C1 segment of cervical spinal cord (tissue), 14 donors: ENCODE measurements around the gene SIPA1L2.

ENCODE experiments used
- DNase-seq, 14 donors: peaks; one replicate each; lab custom pipeline; 2025; lab: John Stamatoyannopoulos, UW

The SIPA1L2 gene

GRCh38 chr1:232630047-232630893 lies at the start of gene SIPA1L2:
Gene SIPA1L2 (minus strand): TSS chr1:232630133. CDS start chr1:232515339, 114,794 bp downstream.
- DNase-seq: peak; percentile 57 to 97 (median 92)

GRCh38 chr1:232678185-232678886 lies 48.4 kb upstream of the SIPA1L2 start:
- no peak for DNase-seq

- DNase-seq: no peak
These were observed 46.4 kb upstream of the SIPA1L2 start for GRCh38 chr1:232676307-232676706.

GRCh38 chr1:232675898-232676297 lies 46.0 kb upstream of the SIPA1L2 start:
- DNase-seq: no peak

GRCh38 chr1:232675260-232675659 lies 45.3 kb upstream of the SIPA1L2 start:
- peak in 1 of 14 donors; percentile 56 for DNase-seq

- DNase-seq: no peak
These were observed 43.3 kb upstream of the SIPA1L2 start for GRCh38 chr1:232673256-232673655.

GRCh38 chr1:232669981-232670747 lies 40.2 kb upstream of the SIPA1L2 start:
- no peak for DNase-seq

- DNase-seq: no peak
These were observed 37.8 kb upstream of the SIPA1L2 start for GRCh38 chr1:232667778-232668165.

GRCh38 chr1:232667094-232667777 lies 37.3 kb upstream of the SIPA1L2 start:
- DNase-seq: no peak

GRCh38 chr1:232664844-232665777 lies 35.2 kb upstream of the SIPA1L2 start:
- DNase-seq: no peak

- DNase-seq: no peak
These were observed 33.0 kb upstream of the SIPA1L2 start for GRCh38 chr1:232662910-232663309.

- DNase-seq: no peak
These were observed 28.5 kb upstream of the SIPA1L2 start for GRCh38 chr1:232658386-232658785.

GRCh38 chr1:232657426-232658005 lies 27.6 kb upstream of the SIPA1L2 start:
- DNase-seq: no peak

- DNase-seq: no peak
These were observed 25.8 kb upstream of the SIPA1L2 start for GRCh38 chr1:232655746-232656085.

- DNase-seq: no peak
These were observed 25.3 kb upstream of the SIPA1L2 start for GRCh38 chr1:232655028-232655745.

GRCh38 chr1:232653789-232654188 lies 23.9 kb upstream of the SIPA1L2 start:
- DNase-seq: no peak

- no peak for DNase-seq
These were observed 20.9 kb upstream of the SIPA1L2 start for GRCh38 chr1:232650845-232651244.

- DNase-seq: no peak
These were observed 20.5 kb upstream of the SIPA1L2 start for GRCh38 chr1:232650418-232650817.

- DNase-seq: no peak
These were observed 18.4 kb upstream of the SIPA1L2 start for GRCh38 chr1:232648316-232648715.
